ENCODE measurements around the gene GPR176.

DNA sequence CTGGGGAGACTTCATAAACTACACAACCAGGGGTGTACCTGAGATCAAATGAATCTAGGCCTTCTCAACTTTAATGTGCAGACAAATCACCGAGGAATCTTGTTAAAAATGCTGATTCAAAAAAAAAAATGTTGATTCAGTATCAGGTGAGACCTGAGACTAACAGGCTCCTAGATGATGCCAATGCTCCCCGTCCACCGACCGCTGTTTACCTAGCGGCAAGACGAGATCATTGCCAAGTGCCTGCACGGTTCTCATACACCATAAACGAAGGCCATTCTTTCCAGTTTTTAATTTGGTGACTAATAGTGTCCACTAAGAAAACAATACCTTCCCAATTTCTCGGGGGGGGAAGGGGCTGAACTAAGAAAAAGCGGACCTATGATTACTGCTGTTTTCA is 134.9 kb downstream of the GPR176 start:
- TF ChIP-seq, protein P1, sequence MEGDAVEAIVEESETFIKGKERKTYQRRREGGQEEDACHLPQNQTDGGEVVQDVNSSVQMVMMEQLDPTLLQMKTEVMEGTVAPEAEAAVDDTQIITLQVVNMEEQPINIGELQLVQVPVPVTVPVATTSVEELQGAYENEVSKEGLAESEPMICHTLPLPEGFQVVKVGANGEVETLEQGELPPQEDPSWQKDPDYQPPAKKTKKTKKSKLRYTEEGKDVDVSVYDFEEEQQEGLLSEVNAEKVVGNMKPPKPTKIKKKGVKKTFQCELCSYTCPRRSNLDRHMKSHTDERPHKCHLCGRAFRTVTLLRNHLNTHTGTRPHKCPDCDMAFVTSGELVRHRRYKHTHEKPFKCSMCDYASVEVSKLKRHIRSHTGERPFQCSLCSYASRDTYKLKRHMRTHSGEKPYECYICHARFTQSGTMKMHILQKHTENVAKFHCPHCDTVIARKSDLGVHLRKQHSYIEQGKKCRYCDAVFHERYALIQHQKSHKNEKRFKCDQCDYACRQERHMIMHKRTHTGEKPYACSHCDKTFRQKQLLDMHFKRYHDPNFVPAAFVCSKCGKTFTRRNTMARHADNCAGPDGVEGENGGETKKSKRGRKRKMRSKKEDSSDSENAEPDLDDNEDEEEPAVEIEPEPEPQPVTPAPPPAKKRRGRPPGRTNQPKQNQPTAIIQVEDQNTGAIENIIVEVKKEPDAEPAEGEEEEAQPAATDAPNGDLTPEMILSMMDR (conservative IDR thresholded peaks at IDR 0.05; ENCODE audit: low read length), result no peak
- no peak for TF ChIP-seq EZH2phosphoT487 (IDR thresholded peaks at IDR 0.05; ENCODE audit: borderline replicate concordance, low read depth, low read length)

Data from OCI-LY7 (cell line).